ENCODE measurements around the gene PNLIPRP2.

The PNLIPRP2 gene

DNA sequence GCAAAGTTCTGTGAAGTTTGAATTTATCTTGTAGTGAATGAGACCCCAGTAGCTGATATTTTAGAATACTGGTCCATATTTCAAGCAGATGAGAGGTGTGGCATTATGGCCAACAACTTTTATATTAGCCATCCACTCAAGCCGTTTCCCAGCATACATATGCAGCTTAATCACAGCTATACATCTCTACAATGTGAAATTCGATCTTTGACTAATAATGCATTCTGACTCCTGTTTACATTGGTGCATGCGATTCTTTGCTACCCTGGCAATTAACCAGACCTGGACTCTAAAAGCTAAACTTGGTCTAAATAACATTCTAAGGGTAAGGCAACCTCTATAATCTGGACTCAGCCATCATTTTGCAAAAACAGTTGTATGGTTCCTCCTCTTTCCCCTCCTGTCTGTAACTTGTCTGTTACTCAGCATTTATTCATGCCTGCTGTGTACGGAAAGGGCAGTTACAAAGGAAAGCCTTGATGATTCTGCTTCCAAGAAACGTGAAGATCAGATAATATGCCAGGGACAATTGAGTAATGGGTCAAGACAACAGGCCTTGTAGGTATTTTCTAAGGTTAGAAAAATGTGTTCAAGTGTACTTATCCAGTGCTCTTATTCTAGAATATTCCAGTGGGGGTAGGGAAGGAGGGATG is 50.6 kb downstream of the PNLIPRP2 start:
- Histone ChIP-seq H3K36me3 (peaks cover 3% of the 10 kb centered on the region; the same call in 1 of the 2 replicates), H3K27ac (no peak overlapping the region), H3K4me3 (ENCODE audit: low read depth, low read length) (no peak overlapping the region), H3K27me3 (ENCODE audit: insufficient read depth, low read depth, severe bottlenecking) (no peaks in the 10 kb centered on the region), H3K9me3 (ENCODE audit: severe bottlenecking) (peaks cover 3% of the 10 kb centered on the region)
- no peak for DNase-seq
- TF ChIP-seq, protein P1, sequence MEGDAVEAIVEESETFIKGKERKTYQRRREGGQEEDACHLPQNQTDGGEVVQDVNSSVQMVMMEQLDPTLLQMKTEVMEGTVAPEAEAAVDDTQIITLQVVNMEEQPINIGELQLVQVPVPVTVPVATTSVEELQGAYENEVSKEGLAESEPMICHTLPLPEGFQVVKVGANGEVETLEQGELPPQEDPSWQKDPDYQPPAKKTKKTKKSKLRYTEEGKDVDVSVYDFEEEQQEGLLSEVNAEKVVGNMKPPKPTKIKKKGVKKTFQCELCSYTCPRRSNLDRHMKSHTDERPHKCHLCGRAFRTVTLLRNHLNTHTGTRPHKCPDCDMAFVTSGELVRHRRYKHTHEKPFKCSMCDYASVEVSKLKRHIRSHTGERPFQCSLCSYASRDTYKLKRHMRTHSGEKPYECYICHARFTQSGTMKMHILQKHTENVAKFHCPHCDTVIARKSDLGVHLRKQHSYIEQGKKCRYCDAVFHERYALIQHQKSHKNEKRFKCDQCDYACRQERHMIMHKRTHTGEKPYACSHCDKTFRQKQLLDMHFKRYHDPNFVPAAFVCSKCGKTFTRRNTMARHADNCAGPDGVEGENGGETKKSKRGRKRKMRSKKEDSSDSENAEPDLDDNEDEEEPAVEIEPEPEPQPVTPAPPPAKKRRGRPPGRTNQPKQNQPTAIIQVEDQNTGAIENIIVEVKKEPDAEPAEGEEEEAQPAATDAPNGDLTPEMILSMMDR (IDR thresholded peaks at IDR 0.05; ENCODE audit: low read depth, low read length) = no peak

DNA sequence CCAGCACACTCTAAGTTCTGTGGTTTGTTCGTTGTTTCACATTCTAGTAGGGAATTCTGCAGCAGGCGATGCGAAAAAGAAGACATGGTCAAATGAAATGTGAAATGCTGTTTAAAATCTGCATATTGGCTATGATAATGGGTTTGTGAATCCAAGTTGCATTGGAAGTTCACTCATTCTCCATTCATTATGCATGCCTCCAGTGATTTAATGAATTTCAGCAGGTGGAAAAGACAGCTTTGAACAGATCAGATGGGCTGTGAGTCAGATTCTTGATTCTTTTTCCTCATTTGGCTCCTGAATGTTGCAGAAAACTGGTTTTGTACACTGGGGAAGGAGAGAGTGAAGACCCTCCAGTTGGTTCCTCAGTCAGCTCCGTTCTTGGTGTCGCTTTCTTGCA is 52.1 kb downstream of the PNLIPRP2 start:
- no peak overlapping the region for H3K4me3 ChIP-seq (ENCODE audit: low read depth, low read length)
- peaks cover 3% of the 10 kb centered on the region; the same call in 1 of the 2 replicates for H3K36me3 ChIP-seq
- no peaks in the 10 kb centered on the region for H3K9me3 ChIP-seq (ENCODE audit: severe bottlenecking)
- H3K27me3 ChIP-seq (ENCODE audit: insufficient read depth, low read depth, severe bottlenecking) = no peaks in the 10 kb centered on the region
- TF ChIP-seq, protein P1 (IDR thresholded peaks at IDR 0.05; ENCODE audit: low read depth, low read length) = no peak
- DNase-seq = no peak
- no peak overlapping the region for H3K27ac ChIP-seq

DNA sequence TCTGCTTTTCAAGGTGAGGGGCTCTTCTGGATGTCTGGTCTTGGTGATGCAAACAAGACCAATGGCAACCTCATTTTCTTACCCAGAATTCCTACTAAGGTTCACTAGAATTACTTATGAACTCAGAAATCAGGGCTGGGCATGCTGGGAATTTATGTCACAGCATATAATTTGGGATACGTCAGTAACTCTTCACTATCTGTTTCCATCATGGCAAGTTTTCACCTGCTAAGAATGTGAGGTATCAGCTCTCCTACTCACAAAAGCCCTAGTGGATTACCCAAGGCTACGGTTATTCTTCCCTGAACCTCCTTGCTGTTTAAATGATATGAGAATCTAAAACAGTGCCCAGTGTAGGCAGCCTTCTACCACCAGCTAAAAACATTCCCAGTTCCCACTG is 53.1 kb downstream of the PNLIPRP2 start:
- no peaks in the 10 kb centered on the region for H3K27me3 ChIP-seq (ENCODE audit: insufficient read depth, low read depth, severe bottlenecking)
- DNase-seq = no peak
- no peaks in the 10 kb centered on the region for H3K9me3 ChIP-seq (ENCODE audit: severe bottlenecking)
- H3K4me3 ChIP-seq (ENCODE audit: low read depth, low read length) = no peak overlapping the region
- H3K36me3 ChIP-seq = peaks cover 3% of the 10 kb centered on the region; the same call in 1 of the 2 replicates
- H3K27ac ChIP-seq = no peak overlapping the region
- TF ChIP-seq, protein P1 (IDR thresholded peaks at IDR 0.05; ENCODE audit: low read depth, low read length) = no peak

DNA sequence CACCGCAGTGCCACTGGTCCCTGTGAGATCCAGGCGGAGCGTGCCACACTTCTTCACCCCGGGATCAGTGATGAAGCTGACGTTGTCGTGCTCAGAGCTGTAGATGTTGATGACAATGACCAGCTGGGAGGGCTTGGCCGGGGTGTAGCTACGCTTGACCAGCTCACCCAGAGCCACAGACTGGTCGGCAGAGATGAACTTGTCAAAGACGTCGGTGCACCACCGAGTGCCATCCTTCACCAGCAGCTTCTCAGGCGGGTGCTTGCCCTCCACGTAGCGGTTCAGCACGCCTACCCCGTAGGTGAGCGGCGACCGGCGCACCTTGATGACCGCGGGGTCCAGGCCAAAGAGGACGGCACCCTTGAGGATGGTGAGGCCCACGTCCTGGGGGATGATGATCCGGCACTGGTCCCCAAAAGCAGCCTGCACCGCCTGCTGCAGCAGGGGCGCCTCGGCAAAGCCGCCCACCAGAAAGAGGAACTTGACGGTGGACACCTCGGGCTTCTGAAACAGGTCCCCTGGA is 54.2 kb downstream of the PNLIPRP2 start:
- Histone ChIP-seq H3K36me3 (peaks cover 3% of the 10 kb centered on the region), H3K27ac (no peak overlapping the region), H3K4me3 (ENCODE audit: low read depth, low read length) (no peak overlapping the region), H3K9me3 (ENCODE audit: severe bottlenecking) (no peaks in the 10 kb centered on the region), H3K27me3 (ENCODE audit: insufficient read depth, low read depth, severe bottlenecking) (no peaks in the 10 kb centered on the region)
- no peak for DNase-seq
- TF ChIP-seq, protein P1 (IDR thresholded peaks at IDR 0.05; ENCODE audit: low read depth, low read length) = no peak

DNA sequence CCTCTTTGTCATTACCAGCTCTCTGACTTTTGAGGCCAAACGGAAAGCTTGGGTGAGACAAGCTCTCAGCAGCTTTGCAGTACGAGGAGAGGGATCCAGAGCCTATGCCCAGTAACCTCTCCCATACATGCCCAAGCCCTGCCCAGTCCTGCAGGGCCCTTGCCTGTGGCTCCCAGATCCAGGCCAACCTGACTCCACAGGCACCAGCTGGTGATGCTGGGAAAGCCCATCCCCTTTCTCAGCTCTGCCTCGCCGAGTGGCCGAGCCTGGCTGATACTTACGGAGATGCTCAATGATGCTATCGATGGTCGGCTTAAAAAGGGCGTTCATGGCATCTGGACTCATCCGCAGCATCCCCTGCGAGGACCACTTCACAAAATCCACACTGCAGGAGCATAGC is 55.4 kb downstream of the PNLIPRP2 start:
- DNase-seq = no peak
- no peak overlapping the region for H3K4me3 ChIP-seq (ENCODE audit: low read depth, low read length)
- H3K27me3 ChIP-seq (ENCODE audit: insufficient read depth, low read depth, severe bottlenecking) = no peaks in the 10 kb centered on the region
- H3K36me3 ChIP-seq = peaks cover 3% of the 10 kb centered on the region
- TF ChIP-seq, protein P1 (IDR thresholded peaks at IDR 0.05; ENCODE audit: low read depth, low read length) = no peak
- no peaks in the 10 kb centered on the region for H3K9me3 ChIP-seq (ENCODE audit: severe bottlenecking)
- H3K27ac ChIP-seq = no peak overlapping the region

- TF ChIP-seq, protein P1 (IDR thresholded peaks at IDR 0.05; ENCODE audit: low read depth, low read length) = no peak
- H3K27me3 ChIP-seq (ENCODE audit: insufficient read depth, low read depth, severe bottlenecking) = no peaks in the 10 kb centered on the region
- DNase-seq = no peak
These were observed 55.9 kb downstream of the PNLIPRP2 start for GRCh38 chr10:116676633-116677032.

More at GRCh38 chr10:116676633-116677032, 55.9 kb downstream of the PNLIPRP2 start:
- Histone ChIP-seq H3K27ac (no peak overlapping the region), H3K9me3 (ENCODE audit: severe bottlenecking) (no peaks in the 10 kb centered on the region), H3K36me3 (peaks cover 3% of the 10 kb centered on the region), H3K4me3 (ENCODE audit: low read depth, low read length) (no peak overlapping the region)
